ENCODE results near the gene INHA.

DNA sequence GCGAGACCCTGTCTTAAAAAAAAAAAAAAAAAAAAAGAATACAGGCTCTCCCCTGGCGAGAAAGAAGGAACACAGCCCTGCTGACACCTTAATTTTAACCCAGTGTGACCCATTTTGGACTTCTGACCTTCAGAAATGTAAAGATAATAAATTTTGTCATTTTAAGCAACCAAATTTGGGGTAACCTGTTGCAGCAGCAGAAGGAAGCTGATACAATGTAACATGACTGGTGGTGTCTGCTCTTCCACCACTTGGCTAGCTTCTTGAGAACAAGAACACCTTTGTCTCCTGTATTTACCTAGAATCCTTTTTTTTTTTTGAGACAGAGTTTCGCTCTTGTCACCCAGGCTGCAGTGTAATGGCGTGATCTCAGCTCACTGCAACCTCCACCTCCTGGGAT, 19.0 kb downstream of the INHA start:
- TF ChIP-seq, protein P1, sequence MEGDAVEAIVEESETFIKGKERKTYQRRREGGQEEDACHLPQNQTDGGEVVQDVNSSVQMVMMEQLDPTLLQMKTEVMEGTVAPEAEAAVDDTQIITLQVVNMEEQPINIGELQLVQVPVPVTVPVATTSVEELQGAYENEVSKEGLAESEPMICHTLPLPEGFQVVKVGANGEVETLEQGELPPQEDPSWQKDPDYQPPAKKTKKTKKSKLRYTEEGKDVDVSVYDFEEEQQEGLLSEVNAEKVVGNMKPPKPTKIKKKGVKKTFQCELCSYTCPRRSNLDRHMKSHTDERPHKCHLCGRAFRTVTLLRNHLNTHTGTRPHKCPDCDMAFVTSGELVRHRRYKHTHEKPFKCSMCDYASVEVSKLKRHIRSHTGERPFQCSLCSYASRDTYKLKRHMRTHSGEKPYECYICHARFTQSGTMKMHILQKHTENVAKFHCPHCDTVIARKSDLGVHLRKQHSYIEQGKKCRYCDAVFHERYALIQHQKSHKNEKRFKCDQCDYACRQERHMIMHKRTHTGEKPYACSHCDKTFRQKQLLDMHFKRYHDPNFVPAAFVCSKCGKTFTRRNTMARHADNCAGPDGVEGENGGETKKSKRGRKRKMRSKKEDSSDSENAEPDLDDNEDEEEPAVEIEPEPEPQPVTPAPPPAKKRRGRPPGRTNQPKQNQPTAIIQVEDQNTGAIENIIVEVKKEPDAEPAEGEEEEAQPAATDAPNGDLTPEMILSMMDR (IDR thresholded peaks at IDR 0.05), result no peak
- TF ChIP-seq POLR2A (IDR thresholded peaks at IDR 0.05) (no peak), POLR2AphosphoS5 (IDR thresholded peaks at IDR 0.05) (no peak), EP300 (IDR thresholded peaks at IDR 0.05) (no peak)
